Activated naive CD8-positive, alpha-beta T cell treated with anti-CD3 and anti-CD28 coated beads, Interleukin-2, amount 50 U/mL, for 24 hours (primary cell): Measurements from ENCODE around the gene NRM.

ENCODE experiments used
- ATAC-seq: fragments of 150-1000 bp; cut with Tn5 transposase; one replicate; pipeline ENCODE4 v1.10.0; 2021
- DNase-seq: peaks from one replicate; pipeline ENCODE4 v3.0.0; 2021
- H3K27ac Mint-ChIP-seq: one replicate; pipeline ENCODE4 v1.8.0; 2021; ENCODE audit warnings: mild to moderate bottlenecking, mixed read lengths
- H3K27me3 Mint-ChIP-seq: one replicate; pipeline ENCODE4 v1.8.0; 2021; ENCODE audit warnings: mixed read lengths
- H3K36me3 Mint-ChIP-seq: one replicate; pipeline ENCODE4 v1.8.0; 2021; ENCODE audit warnings: low read depth, mixed read lengths
- H3K4me1 Mint-ChIP-seq: one replicate; pipeline ENCODE4 v1.8.0; 2021; ENCODE audit warnings: mixed read lengths
- H3K4me3 Mint-ChIP-seq: one replicate; pipeline ENCODE4 v1.8.0; 2021; ENCODE audit warnings: mild to moderate bottlenecking, moderate library complexity, mixed read lengths
- H3K9me3 Mint-ChIP-seq: one replicate; pipeline ENCODE4 v1.8.0; 2021; ENCODE audit warnings: mixed read lengths

NRM gene

GRCh38 chr6:30711758-30712380, 21.1 kb upstream of the NRM start:
- H3K9me3 Mint-ChIP-seq = no peaks in the 10 kb centered on the region
- H3K36me3 Mint-ChIP-seq = peaks cover 57% of the 10 kb centered on the region
- H3K4me1 Mint-ChIP-seq = peaks cover 31% of the 10 kb centered on the region
- H3K27ac Mint-ChIP-seq = no peak overlapping the region
- DNase-seq (no peak), ATAC-seq (peak; percentile 22)
- H3K4me3 Mint-ChIP-seq = no peak overlapping the region
- no peaks in the 10 kb centered on the region for H3K27me3 Mint-ChIP-seq

- H3K27ac Mint-ChIP-seq = no peak overlapping the region
- DNase-seq = no peak
- peaks cover 52% of the 10 kb centered on the region for H3K36me3 Mint-ChIP-seq
- H3K27me3 Mint-ChIP-seq = no peaks in the 10 kb centered on the region
- H3K4me3 Mint-ChIP-seq = no peak overlapping the region
- no peak for ATAC-seq
- H3K9me3 Mint-ChIP-seq = no peaks in the 10 kb centered on the region
- peaks cover 12% of the 10 kb centered on the region for H3K4me1 Mint-ChIP-seq
These were observed 18.5 kb upstream of the NRM start for GRCh38 chr6:30709101-30709868.

GRCh38 chr6:30707281-30707850, 16.6 kb upstream of the NRM start:
- no peak overlapping the region for H3K4me3 Mint-ChIP-seq
- no peak overlapping the region for H3K27ac Mint-ChIP-seq
- peaks cover 43% of the 10 kb centered on the region for H3K36me3 Mint-ChIP-seq
- H3K9me3 Mint-ChIP-seq = no peaks in the 10 kb centered on the region
- H3K4me1 Mint-ChIP-seq = peaks cover 7% of the 10 kb centered on the region
- ATAC-seq (no peak), DNase-seq (no peak)
- H3K27me3 Mint-ChIP-seq = no peaks in the 10 kb centered on the region

GRCh38 chr6:30705620-30706019, 14.8 kb upstream of the NRM start:
- ATAC-seq = no peak
- no peak overlapping the region for H3K27ac Mint-ChIP-seq
- H3K27me3 Mint-ChIP-seq = no peaks in the 10 kb centered on the region
- DNase-seq = no peak
- H3K4me3 Mint-ChIP-seq = no peak overlapping the region
- no peaks in the 10 kb centered on the region for H3K4me1 Mint-ChIP-seq
- no peaks in the 10 kb centered on the region for H3K9me3 Mint-ChIP-seq
- peaks cover 35% of the 10 kb centered on the region for H3K36me3 Mint-ChIP-seq

- DNase-seq (no peak), ATAC-seq (no peak)
- H3K9me3 Mint-ChIP-seq = no peaks in the 10 kb centered on the region
- no peak overlapping the region for H3K27ac Mint-ChIP-seq
- no peaks in the 10 kb centered on the region for H3K4me1 Mint-ChIP-seq
- H3K36me3 Mint-ChIP-seq = peaks cover 42% of the 10 kb centered on the region
- H3K4me3 Mint-ChIP-seq = no peak overlapping the region
- no peaks in the 10 kb centered on the region for H3K27me3 Mint-ChIP-seq
These were observed 13.0 kb upstream of the NRM start for GRCh38 chr6:30703821-30704220.

- Mint-ChIP-seq H3K9me3 (no peaks in the 10 kb centered on the region), H3K36me3 (peaks cover 40% of the 10 kb centered on the region), H3K4me1 (no peaks in the 10 kb centered on the region), H3K27ac (no peak overlapping the region), H3K4me3 (no peak overlapping the region), H3K27me3 (no peaks in the 10 kb centered on the region)
- no peak for ATAC-seq
- no peak for DNase-seq
These were observed 12.2 kb upstream of the NRM start for GRCh38 chr6:30703011-30703410.

GRCh38 chr6:30700340-30700739, 9.6 kb upstream of the NRM start:
- Mint-ChIP-seq H3K27ac (no peak overlapping the region), H3K4me1 (no peaks in the 10 kb centered on the region), H3K27me3 (no peaks in the 10 kb centered on the region), H3K9me3 (no peaks in the 10 kb centered on the region), H3K36me3 (peaks cover 29% of the 10 kb centered on the region), H3K4me3 (no peak overlapping the region)
- DNase-seq (no peak), ATAC-seq (no peak)

GRCh38 chr6:30696432-30696831, 5.6 kb upstream of the NRM start:
- H3K9me3 Mint-ChIP-seq = no peaks in the 10 kb centered on the region
- H3K4me3 Mint-ChIP-seq = no peak overlapping the region
- no peak for DNase-seq
- ATAC-seq = no peak
- H3K4me1 Mint-ChIP-seq = peaks cover 3% of the 10 kb centered on the region
- no peak overlapping the region for H3K27ac Mint-ChIP-seq
- H3K27me3 Mint-ChIP-seq = no peaks in the 10 kb centered on the region
- peaks cover 17% of the 10 kb centered on the region for H3K36me3 Mint-ChIP-seq

- no peaks in the 10 kb centered on the region for H3K36me3 Mint-ChIP-seq
- no peaks in the 10 kb centered on the region for H3K9me3 Mint-ChIP-seq
- ATAC-seq (no peak), DNase-seq (no peak)
- peaks cover 39% of the 10 kb centered on the region for H3K4me1 Mint-ChIP-seq
- peak overlapping the region; percentile 59 for H3K27ac Mint-ChIP-seq
- H3K4me3 Mint-ChIP-seq = peak overlapping the region; percentile 89
- no peaks in the 10 kb centered on the region for H3K27me3 Mint-ChIP-seq
These were observed 544 bp upstream of the NRM start for GRCh38 chr6:30691208-30691847.

- ATAC-seq (no peak), DNase-seq (no peak)
- no peaks in the 10 kb centered on the region for H3K27me3 Mint-ChIP-seq
- H3K27ac Mint-ChIP-seq = peak overlapping the region; percentile 74
- H3K9me3 Mint-ChIP-seq = no peaks in the 10 kb centered on the region
- peak overlapping the region; percentile 89 for H3K4me3 Mint-ChIP-seq
- H3K36me3 Mint-ChIP-seq = peaks cover 13% of the 10 kb centered on the region
- H3K4me1 Mint-ChIP-seq = peaks cover 42% of the 10 kb centered on the region
These were observed 799 bp downstream of the NRM start for GRCh38 chr6:30689985-30690384.

GRCh38 chr6:30689022-30689865, 1.5 kb downstream of the NRM start:
- H3K27ac Mint-ChIP-seq = peak overlapping the region; percentile 35
- peak overlapping the region; percentile 89 for H3K4me3 Mint-ChIP-seq
- H3K9me3 Mint-ChIP-seq = no peaks in the 10 kb centered on the region
- peaks cover 42% of the 10 kb centered on the region for H3K4me1 Mint-ChIP-seq
- H3K27me3 Mint-ChIP-seq = no peaks in the 10 kb centered on the region
- DNase-seq (no peak), ATAC-seq (no peak)
- H3K36me3 Mint-ChIP-seq = peaks cover 18% of the 10 kb centered on the region

GRCh38 chr6:30688569-30688968, 2.2 kb downstream of the NRM start:
- Mint-ChIP-seq H3K36me3 (peaks cover 25% of the 10 kb centered on the region), H3K27me3 (no peaks in the 10 kb centered on the region), H3K9me3 (no peaks in the 10 kb centered on the region), H3K4me3 (peak overlapping the region; percentile 100), H3K27ac (peak overlapping the region; percentile 99), H3K4me1 (peaks cover 42% of the 10 kb centered on the region)
- no peak for ATAC-seq
- DNase-seq = no peak

- peaks cover 42% of the 10 kb centered on the region for H3K4me1 Mint-ChIP-seq
- H3K36me3 Mint-ChIP-seq = peaks cover 32% of the 10 kb centered on the region
- DNase-seq (no peak), ATAC-seq (no peak)
- H3K4me3 Mint-ChIP-seq = peak overlapping the region; percentile 100
- H3K27me3 Mint-ChIP-seq = no peaks in the 10 kb centered on the region
- H3K9me3 Mint-ChIP-seq = no peaks in the 10 kb centered on the region
- peak overlapping the region; percentile 99 for H3K27ac Mint-ChIP-seq
These were observed 2.9 kb downstream of the NRM start for GRCh38 chr6:30687659-30688431.
